Endothelial cell of umbilical vein (primary cell): ENCODE measurements around the gene CLSTN1. TPM values are rescaled to one million over a fixed set of nuclear protein-coding genes. Genes with fewer than 3 reads are reported as not detected.
"Not testable (repeated sequence)": the region's sequence is repeated elsewhere in the genome, so short reads cannot be mapped to it uniquely, and the experiment has no call there.

Source experiments
- BruUV-seq: library from RNA; stranded (reverse); fragments of 400-500 nt; replicated peaks from 2 replicates; lab custom pipeline; 2021; lab: Mats Ljungman, UMichigan
- CTCF ChIA-PET: fragments of 300-600, 350-600 bp; sonication (Branson Sonifier 250); formaldehyde crosslinking; loops from one replicate; lab custom pipeline; 2021; ENCODE audit warnings: antibody characterized with exemption, inconsistent platforms; lab: Charles Lee
- POLR2A ChIA-PET: fragments of 300-600, 350-600 bp; sonication (Branson Sonifier 250); formaldehyde crosslinking; loops from one replicate; lab custom pipeline; 2021; ENCODE audit warnings: antibody characterized with exemption, inconsistent platforms; lab: Charles Lee
- DNase-seq: peaks from one replicate; pipeline ENCODE4 v3.0.0-alpha.2; 2011; ENCODE audit warnings: low read depth, low spot score
- FAIRE-seq: peaks from 2 replicates; lab custom pipeline; 2011; peaks lifted over from hg19 to GRCh38; lab: Jason Lieb, UNC
- H2AFZ ChIP-seq: 2 replicates; pipeline ENCODE4 v1.6.0; 2012; ENCODE audit warnings: low read depth, low read length, control low read depth, inconsistent platforms
- H3K27ac ChIP-seq: 2 replicates; pipeline ENCODE4 v1.5.1; 2011; ENCODE audit warnings: low read depth, mild to moderate bottlenecking, control low read depth, low read length, moderate library complexity; ENCODE audit not compliant: insufficient read depth
- H3K27me3 ChIP-seq, 2 experiments: 2 replicates each; pipeline versions ENCODE4 v1.6.0 to v1.6.1; 2011; ENCODE audit warnings: low read length in 2 of 2, mixed read lengths in 1 of 2; ENCODE audit not compliant: control insufficient read depth in 2 of 2, insufficient read depth in 2 of 2
- H3K36me3 ChIP-seq, 2 experiments: 2 replicates in 1 of 2; 3 replicates in 1 of 2; pipeline ENCODE4 v1.5.1; 2011; ENCODE audit warnings: low read length in 2 of 2, mild to moderate bottlenecking in 1 of 2, moderate library complexity in 1 of 2; ENCODE audit not compliant: control insufficient read depth in 2 of 2, insufficient read depth in 2 of 2; ENCODE audit errors: extremely low read depth in 1 of 2
- H3K4me1 ChIP-seq: 3 replicates; pipeline ENCODE4 v1.5.1; 2011; ENCODE audit warnings: mild to moderate bottlenecking, low read length; ENCODE audit not compliant: control insufficient read depth, insufficient read depth; ENCODE audit errors: extremely low read depth
- H3K4me2 ChIP-seq: 2 replicates; pipeline ENCODE4 v1.6.1; 2011; ENCODE audit warnings: low read length, control low read depth, mixed read lengths; ENCODE audit not compliant: insufficient read depth
- H3K4me3 ChIP-seq, 3 experiments: fragments of 200-600 bp in 1 of 3; sonication (generic), shearing (Covaris generic) in 1 of 3; replicated peaks in 1 of 3; 2 replicates each; pipeline ENCODE4 v1.5.1; 2011 to 2016; ENCODE audit warnings: control low read depth in 3 of 3, low read length in 3 of 3, mild to moderate bottlenecking in 2 of 3, inconsistent platforms in 1 of 3, low read depth in 1 of 3, moderate library complexity in 1 of 3; ENCODE audit not compliant: insufficient read depth in 1 of 3
- H3K79me2 ChIP-seq: 2 replicates; pipeline ENCODE4 v1.6.0; 2012; ENCODE audit warnings: low read length, inconsistent platforms; ENCODE audit not compliant: control insufficient read depth, insufficient read depth
- H3K9ac ChIP-seq: replicated peaks from 2 replicates; pipeline ENCODE3; 2011; ENCODE audit warnings: low read length, control low read depth; ENCODE audit not compliant: insufficient read depth; ENCODE audit errors: extremely low read depth
- H3K9me1 ChIP-seq: replicated peaks from 3 replicates; pipeline ENCODE4 v1.6.0; 2011; ENCODE audit warnings: mild to moderate bottlenecking, low read length; ENCODE audit not compliant: control insufficient read depth, insufficient read depth; ENCODE audit errors: extremely low read depth
- H3K9me3 ChIP-seq: replicated peaks from 2 replicates; pipeline ENCODE4 v1.5.1; 2012; ENCODE audit warnings: low read length, inconsistent platforms; ENCODE audit not compliant: control insufficient read depth, insufficient read depth
- H4K20me1 ChIP-seq: replicated peaks from 2 replicates; pipeline ENCODE3; 2011; ENCODE audit warnings: mild to moderate bottlenecking, low read length; ENCODE audit not compliant: control insufficient read depth, insufficient read depth; ENCODE audit errors: extremely low read depth
- CTCF ChIP-seq, 2 donors: IDR thresholded peaks; 1 replicate in 1 of 2; 2 replicates in 1 of 2; pipeline ENCODE4 v1.5.1; 2011; ENCODE audit warnings: low read length in 2 of 2, mild to moderate bottlenecking in 2 of 2, moderate library complexity in 2 of 2, control low read depth in 1 of 2, inconsistent platforms in 1 of 2, low read depth in 1 of 2; ENCODE audit not compliant: insufficient read depth in 1 of 2; ENCODE audit errors: extremely low read depth in 1 of 2
- FOS ChIP-seq: IDR thresholded peaks from 2 replicates; pipeline ENCODE4 v1.6.1; 2011; ENCODE audit warnings: mild to moderate bottlenecking, low read length, moderate library complexity, borderline replicate concordance; ENCODE audit not compliant: insufficient read depth
- JUN ChIP-seq: IDR thresholded peaks from 2 replicates; pipeline ENCODE4 v1.6.1; 2011; ENCODE audit warnings: borderline replicate concordance, low read depth; ENCODE audit not compliant: insufficient read length, insufficient read depth
- MYC ChIP-seq: IDR thresholded peaks from one replicate; pipeline ENCODE4 v1.6.1; 2011; ENCODE audit warnings: mild to moderate bottlenecking, low read depth, low read length
- POLR2A ChIP-seq: IDR thresholded peaks from 2 replicates; pipeline ENCODE4 v1.6.1; 2012; ENCODE audit warnings: low read depth, mild to moderate bottlenecking, control low read depth, low read length
- POLR2AphosphoS5 ChIP-seq: IDR thresholded peaks from 2 replicates; pipeline ENCODE4 v1.6.1; 2012; ENCODE audit warnings: low read depth, mild to moderate bottlenecking, control low read depth, low read length, moderate library complexity; ENCODE audit not compliant: insufficient read depth
- dilution Hi-C: fragments of 300-500 bp; cut with MboI; formaldehyde crosslinking; loops from one replicate; pipeline ENCODE4 v1.15.0; 2019; ENCODE audit warnings: low sequenced_read_pairs; ENCODE audit not compliant: extremely low pct_ligation_motif_present
- intact Hi-C: fragments of 100-400 bp; cut with micrococcal nuclease; formaldehyde crosslinking; loops from one replicate; pipeline ENCODE4 v1.10.0; 2022
- polyA plus RNA-seq, 4 experiments: library from polyadenylated mRNA; depleted of rRNA in 3 of 4; stranded (reverse) in 3 of 4; unstranded in 1 of 4; fragments of >200 nt; gene quantifications; 2 replicates each; pipeline versions ENCODE4 v1.2.1 to v1.2.3, GENCODE V29; 2011 to 2012; ENCODE audit warnings: missing spikeins in 1 of 4
- total RNA-seq: library from RNA; stranded (reverse); gene quantifications from 2 replicates; pipeline ENCODE4 v1.2.3, GENCODE V29; 2021

Gene CLSTN1
- total and polyA plus RNA-seq, 2 donors (not counting 3 experiments of a cell fraction or from before 2014, with no cell fraction given), result 49.1 to 130 TPM

DNA sequence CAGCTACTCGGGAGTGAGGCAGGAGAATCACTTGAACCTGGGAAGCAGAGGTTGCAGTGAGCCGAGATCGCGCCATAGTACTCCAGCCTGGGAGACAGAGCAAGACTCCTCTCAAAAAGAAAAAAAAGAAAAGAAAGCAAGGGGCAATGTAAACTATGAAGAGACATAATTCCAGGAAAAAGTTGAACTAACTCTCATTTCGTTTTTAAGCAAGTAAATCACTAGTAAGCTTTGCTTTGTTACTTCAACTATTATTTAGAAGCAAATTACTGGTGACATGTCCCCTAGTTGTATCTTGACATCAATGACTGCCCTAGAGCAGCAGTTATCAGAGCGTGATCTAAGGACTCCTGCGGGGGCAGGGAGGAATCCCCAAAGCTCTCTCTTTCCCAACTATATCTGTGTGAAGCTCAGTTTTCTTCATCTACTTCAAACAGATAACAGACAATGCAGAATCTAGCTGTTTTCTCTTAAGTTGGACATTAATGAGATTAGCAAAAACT, 18.7 kb downstream of the CLSTN1 start:
- Histone ChIP-seq H4K20me1 (no peaks in the 10 kb centered on the region), H3K4me3 (no peak overlapping the region), H3K27me3 (no peaks in the 10 kb centered on the region), H2AFZ (no peak overlapping the region), H3K36me3 (no peaks in the 10 kb centered on the region), H3K4me2 (no peak overlapping the region), H3K27ac (no peak overlapping the region), H3K4me1 (no peaks in the 10 kb centered on the region), H3K9me3 (no peaks in the 10 kb centered on the region), H3K79me2 (peaks cover 55% of the 10 kb centered on the region), H3K9ac (no peak overlapping the region), H3K9me1 (no peaks in the 10 kb centered on the region)
- FAIRE-seq (no peak), DNase-seq (no peak)
- BruUV-seq, result no TSS peak
- intact Hi-C loops (no loop called here), dilution Hi-C loops (no loop called here)
- no peak for TF ChIP-seq JUN
- TF ChIP-seq MYC, result no peak
- TF ChIP-seq FOS, result no peak
- TF ChIP-seq POLR2AphosphoS5, result no peak
- no peak for TF ChIP-seq CTCF (IDR thresholded peaks at IDR 0.05; ENCODE audit: extremely low read depth in 1 of 2, insufficient read depth in 1 of 2, low read depth in 1 of 2, low read length in 2 of 2)
- TF ChIP-seq POLR2A, result no peak
- ChIA-PET CTCF (no interaction called here), POLR2A (no interaction called here)

DNA sequence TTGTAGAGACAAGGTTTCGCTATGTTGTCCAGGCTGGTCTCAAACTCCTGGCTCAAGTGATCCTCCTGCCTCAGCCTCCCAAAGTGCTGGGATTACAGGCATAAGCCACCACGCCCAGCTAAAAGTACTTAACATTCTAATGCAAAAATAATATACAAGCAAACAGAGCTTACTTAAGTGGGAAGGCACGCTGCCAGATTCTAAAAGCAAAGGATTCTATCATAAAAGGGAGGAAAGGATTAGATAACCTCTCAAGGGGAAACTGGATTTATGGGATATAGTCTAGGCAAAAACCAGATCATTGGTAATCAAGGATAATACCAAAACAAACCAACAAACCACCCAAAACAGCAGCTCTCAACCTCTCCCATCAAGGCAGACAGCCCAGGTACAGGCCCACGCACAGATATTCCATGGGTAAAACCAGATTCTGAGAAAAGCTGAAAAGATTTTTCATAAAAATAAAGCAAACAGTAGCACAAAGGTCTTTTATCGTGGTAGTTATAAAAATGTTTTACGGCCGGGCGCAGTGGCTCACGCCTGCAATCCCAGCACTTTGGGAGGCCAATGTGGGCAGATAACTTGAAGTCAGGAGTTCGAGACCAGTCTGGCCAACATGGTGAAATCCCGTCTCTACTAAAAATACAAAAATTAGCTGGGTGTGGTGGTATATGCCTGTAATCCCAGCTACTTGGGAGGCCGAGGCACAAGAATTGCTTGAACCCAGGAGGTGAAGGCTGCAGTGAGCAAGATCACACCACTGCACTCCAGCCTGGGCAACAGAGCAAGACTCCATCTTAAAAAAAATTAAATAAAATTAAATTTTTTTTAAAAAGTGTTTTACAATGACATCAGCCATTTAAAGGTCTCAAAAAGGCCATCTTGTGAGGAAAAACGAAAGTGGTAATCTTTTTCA, 20.5 kb downstream of the CLSTN1 start:
- H2AFZ ChIP-seq, H3K9me1 ChIP-seq, H3K27me3 ChIP-seq, H3K4me1 ChIP-seq, intact Hi-C loops, POLR2A ChIA-PET, H4K20me1 ChIP-seq, H3K4me3 ChIP-seq, BruUV-seq, H3K4me2 ChIP-seq, DNase-seq, H3K9ac ChIP-seq, H3K36me3 ChIP-seq, H3K9me3 ChIP-seq, FAIRE-seq, H3K27ac ChIP-seq, dilution Hi-C loops: not testable (repeated sequence)
- CTCF ChIA-PET, result interaction anchor here (1.2 to 1.4 kb wide), 4 partner anchors 9 to 62 kb away, joined by 3 to 4 read pairs (median 4); no protein-coding TSS in a partner anchor
- peaks cover 46% of the 10 kb centered on the region for H3K79me2 ChIP-seq
